ENCODE data around the gene CAPN11. TPM values are rescaled to one million over a fixed set of nuclear protein-coding genes. Genes with fewer than 3 reads are reported as not detected.
A peak's percentile ranks its signal among the peaks of the same experiment; 100 is the strongest.

The CAPN11 gene
- total and polyA plus RNA-seq, 9 of the 15 experiments (the other 6 are each of a cell fraction or from before 2014, with no cell fraction given) = 0.03 to 0.61 (median 0.17) TPM; not detected in 1

- TF ChIP-seq HES1 (IDR thresholded peaks at IDR 0.05; ENCODE audit: low read depth) (no peak), PML (IDR thresholded peaks at IDR 0.05; ENCODE audit: low read length) (no peak), ZSCAN29 (IDR thresholded peaks at IDR 0.05) (no peak), GMEB1 (CRISPR knock-in tag; IDR thresholded peaks at IDR 0.05) (no peak), XRCC3 (IDR thresholded peaks at IDR 0.05) (no peak), L3MBTL2 (IDR thresholded peaks at IDR 0.05) (0 out of 2 replicates have a peak, but pooled peaks have one; percentile 36), TFAM (CRISPR knock-in tag; conservative IDR thresholded peaks at IDR 0.05) (no peak), ARNT (IDR thresholded peaks at IDR 0.05) (no peak), NEUROD1 (IDR thresholded peaks at IDR 0.05; ENCODE audit: borderline replicate concordance, low read depth, low read length, partially characterized antibody) (no peak), HMG20A (CRISPR knock-in tag; conservative IDR thresholded peaks at IDR 0.05) (no peak), TEAD1 (CRISPR knock-in tag; IDR thresholded peaks at IDR 0.05) (peak in 1 of 2 experiments; percentile 44; a peak in 1 of 4 replicates), DDX20 (tag; IDR thresholded peaks at IDR 0.05; ENCODE audit: low read depth) (no peak), CHD2 (IDR thresholded peaks at IDR 0.05; ENCODE audit: low read depth, low read length) (no peak), SREBF1 (IDR thresholded peaks at IDR 0.05; ENCODE audit: borderline replicate concordance, low read depth, low read length) (no peak), ZNF232 (CRISPR knock-in tag; IDR thresholded peaks at IDR 0.05) (no peak), CREB3L1 (IDR thresholded peaks at IDR 0.05; ENCODE audit: borderline replicate concordance, low read depth) (no peak), ZNF217 (CRISPR knock-in tag; IDR thresholded peaks at IDR 0.05) (no peak), ZNF740 (CRISPR knock-in tag; IDR thresholded peaks at IDR 0.05) (no peak), ZNF740 (tag; IDR thresholded peaks at IDR 0.05) (no peak)
- TF ChIP-seq, protein P1, sequence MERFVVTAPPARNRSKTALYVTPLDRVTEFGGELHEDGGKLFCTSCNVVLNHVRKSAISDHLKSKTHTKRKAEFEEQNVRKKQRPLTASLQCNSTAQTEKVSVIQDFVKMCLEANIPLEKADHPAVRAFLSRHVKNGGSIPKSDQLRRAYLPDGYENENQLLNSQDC (CRISPR knock-in tag; IDR thresholded peaks at IDR 0.05) = no peak
- TF ChIP-seq, protein P2, sequence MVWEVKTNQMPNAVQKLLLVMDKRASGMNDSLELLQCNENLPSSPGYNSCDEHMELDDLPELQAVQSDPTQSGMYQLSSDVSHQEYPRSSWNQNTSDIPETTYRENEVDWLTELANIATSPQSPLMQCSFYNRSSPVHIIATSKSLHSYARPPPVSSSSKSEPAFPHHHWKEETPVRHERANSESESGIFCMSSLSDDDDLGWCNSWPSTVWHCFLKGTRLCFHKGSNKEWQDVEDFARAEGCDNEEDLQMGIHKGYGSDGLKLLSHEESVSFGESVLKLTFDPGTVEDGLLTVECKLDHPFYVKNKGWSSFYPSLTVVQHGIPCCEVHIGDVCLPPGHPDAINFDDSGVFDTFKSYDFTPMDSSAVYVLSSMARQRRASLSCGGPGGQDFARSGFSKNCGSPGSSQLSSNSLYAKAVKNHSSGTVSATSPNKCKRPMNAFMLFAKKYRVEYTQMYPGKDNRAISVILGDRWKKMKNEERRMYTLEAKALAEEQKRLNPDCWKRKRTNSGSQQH (CRISPR knock-in tag; IDR thresholded peaks at IDR 0.05) = no peak
Measured at GRCh38 chr6:44172731-44173500, 14.3 kb downstream of the CAPN11 start (continued).

Measured in K562 (cell line).